Stimulated activated effector memory CD8-positive, alpha-beta T cell treated with anti-CD3 and anti-CD28 coated beads, Interleukin-12 subunit alpha, Interleukin-12 subunit beta, amount 100 ng/mL, for 72 hours (primary cell): ENCODE results near the gene SARNP.
"Not testable (repeated sequence)": the region's sequence is repeated elsewhere in the genome, so short reads cannot be mapped to it uniquely, and the experiment has no call there.

Source experiments
- ATAC-seq: fragments of 150-1000 bp; cut with Tn5 transposase; 2 replicates; pipeline ENCODE4 v1.10.0; 2021
- DNase-seq, 2 donors: peaks; one replicate each; pipeline ENCODE4 v3.0.0; 2021 to 2022; ENCODE audit warnings: low spot score in 2 of 2
- H3K27ac Mint-ChIP-seq: one replicate; pipeline ENCODE4 v1.8.0; 2022; ENCODE audit warnings: mild to moderate bottlenecking, mixed read lengths
- H3K36me3 Mint-ChIP-seq: one replicate; pipeline ENCODE4 v1.8.0; 2022; ENCODE audit warnings: mild to moderate bottlenecking, mixed read lengths
- H3K4me1 Mint-ChIP-seq: one replicate; pipeline ENCODE4 v1.8.0; 2022; ENCODE audit warnings: mixed read lengths
- H3K4me3 Mint-ChIP-seq: one replicate; pipeline ENCODE4 v1.8.0; 2022; ENCODE audit warnings: mild to moderate bottlenecking, mixed read lengths
- H3K9me3 Mint-ChIP-seq: one replicate; pipeline ENCODE4 v1.8.0; 2022; ENCODE audit warnings: mixed read lengths

The SARNP gene

GRCh38 chr12:55780685-55781084, 36.8 kb downstream of the SARNP start:
- Mint-ChIP-seq H3K27ac (peak overlapping the region; percentile 77), H3K4me3 (no peak overlapping the region), H3K9me3 (no peaks in the 10 kb centered on the region), H3K4me1 (peaks cover 5% of the 10 kb centered on the region), H3K36me3 (peaks cover 100% of the 10 kb centered on the region)
- ATAC-seq: no peak
- DNase-seq: no peak

GRCh38 chr12:55777856-55778255, 39.7 kb downstream of the SARNP start:
- ATAC-seq (no peak), DNase-seq (no peak)
- Mint-ChIP-seq H3K27ac (peak overlapping the region; percentile 60), H3K4me1 (peaks cover 16% of the 10 kb centered on the region), H3K9me3 (no peaks in the 10 kb centered on the region), H3K36me3 (peaks cover 100% of the 10 kb centered on the region), H3K4me3 (no peak overlapping the region)

GRCh38 chr12:55771736-55772135, 45.8 kb downstream of the SARNP start:
- no peak for ATAC-seq
- H3K4me1 Mint-ChIP-seq: peaks cover 22% of the 10 kb centered on the region
- DNase-seq: no peak
- peaks cover 100% of the 10 kb centered on the region for H3K36me3 Mint-ChIP-seq
- H3K4me3 Mint-ChIP-seq: no peak overlapping the region
- peak overlapping the region; percentile 65 for H3K27ac Mint-ChIP-seq
- H3K9me3 Mint-ChIP-seq: no peaks in the 10 kb centered on the region

- Mint-ChIP-seq H3K9me3 (no peaks in the 10 kb centered on the region), H3K4me1 (peaks cover 9% of the 10 kb centered on the region), H3K36me3 (peaks cover 94% of the 10 kb centered on the region), H3K27ac (no peak overlapping the region), H3K4me3 (no peak overlapping the region)
- DNase-seq (no peak), ATAC-seq (no peak)
Observed at GRCh38 chr12:55767156-55767555, 50.4 kb downstream of the SARNP start.

- Mint-ChIP-seq H3K36me3 (peaks cover 94% of the 10 kb centered on the region), H3K4me1 (peaks cover 16% of the 10 kb centered on the region), H3K9me3 (no peaks in the 10 kb centered on the region), H3K4me3 (no peak overlapping the region), H3K27ac (peak overlapping the region; percentile 50)
- DNase-seq (no peak), ATAC-seq (no peak)
Observed at GRCh38 chr12:55765736-55766290, 51.7 kb downstream of the SARNP start.

- DNase-seq: no peak
- H3K27ac Mint-ChIP-seq: no peak overlapping the region
- H3K4me3 Mint-ChIP-seq: no peak overlapping the region
- H3K4me1 Mint-ChIP-seq: peaks cover 16% of the 10 kb centered on the region
- no peaks in the 10 kb centered on the region for H3K9me3 Mint-ChIP-seq
- ATAC-seq: no peak
- H3K36me3 Mint-ChIP-seq: peaks cover 94% of the 10 kb centered on the region
Observed at GRCh38 chr12:55762646-55763045, 54.9 kb downstream of the SARNP start.

GRCh38 chr12:55760663-55761062, 56.9 kb downstream of the SARNP start:
- Mint-ChIP-seq H3K9me3 (no peaks in the 10 kb centered on the region), H3K4me1 (peaks cover 16% of the 10 kb centered on the region), H3K4me3 (peak overlapping the region; percentile 11), H3K36me3 (peaks cover 94% of the 10 kb centered on the region), H3K27ac (peak overlapping the region; percentile 91)
- DNase-seq: no peak
- peak; percentile 99 for ATAC-seq

- Mint-ChIP-seq H3K36me3 (peaks cover 96% of the 10 kb centered on the region), H3K4me1 (peaks cover 16% of the 10 kb centered on the region), H3K27ac (peak overlapping the region; percentile 82)
- not testable (repeated sequence) for DNase-seq, H3K9me3 Mint-ChIP-seq, H3K4me3 Mint-ChIP-seq, ATAC-seq
Observed at GRCh38 chr12:55758575-55758974, 58.9 kb downstream of the SARNP start.

- Mint-ChIP-seq H3K36me3 (peaks cover 99% of the 10 kb centered on the region), H3K9me3 (no peaks in the 10 kb centered on the region), H3K27ac (peak overlapping the region; percentile 82), H3K4me1 (peaks cover 16% of the 10 kb centered on the region), H3K4me3 (no peak overlapping the region)
- ATAC-seq (no peak), DNase-seq (no peak)
Observed at GRCh38 chr12:55757701-55758100, 59.8 kb downstream of the SARNP start.

GRCh38 chr12:55755246-55755645, 62.3 kb downstream of the SARNP start:
- Mint-ChIP-seq H3K9me3 (no peaks in the 10 kb centered on the region), H3K27ac (peak overlapping the region; percentile 49), H3K36me3 (peaks cover 98% of the 10 kb centered on the region), H3K4me1 (peaks cover 7% of the 10 kb centered on the region), H3K4me3 (no peak overlapping the region)
- DNase-seq: no peak
- no peak for ATAC-seq

GRCh38 chr12:55748230-55748993, 69.1 kb downstream of the SARNP start:
- no peaks in the 10 kb centered on the region for H3K9me3 Mint-ChIP-seq
- H3K4me1 Mint-ChIP-seq: peaks cover 47% of the 10 kb centered on the region
- DNase-seq (no peak), ATAC-seq (no peak)
- H3K27ac Mint-ChIP-seq: peak overlapping the region; percentile 20
- H3K36me3 Mint-ChIP-seq: peaks cover 44% of the 10 kb centered on the region
- no peak overlapping the region for H3K4me3 Mint-ChIP-seq

GRCh38 chr12:55746913-55747231, 70.7 kb downstream of the SARNP start:
- ATAC-seq: no peak
- Mint-ChIP-seq H3K4me3 (no peak overlapping the region), H3K27ac (no peak overlapping the region), H3K4me1 (peaks cover 58% of the 10 kb centered on the region), H3K9me3 (no peaks in the 10 kb centered on the region), H3K36me3 (peaks cover 28% of the 10 kb centered on the region)
- DNase-seq: no peak

- no peaks in the 10 kb centered on the region for H3K9me3 Mint-ChIP-seq
- ATAC-seq (no peak), DNase-seq (no peak)
- H3K36me3 Mint-ChIP-seq: peaks cover 25% of the 10 kb centered on the region
- peaks cover 60% of the 10 kb centered on the region for H3K4me1 Mint-ChIP-seq
- peak overlapping the region; percentile 11 for H3K27ac Mint-ChIP-seq
- no peak overlapping the region for H3K4me3 Mint-ChIP-seq
Observed at GRCh38 chr12:55746174-55746912, 71.2 kb downstream of the SARNP start.

GRCh38 chr12:55745361-55746173, 72.0 kb downstream of the SARNP start:
- no peak for DNase-seq
- Mint-ChIP-seq H3K9me3 (no peaks in the 10 kb centered on the region), H3K4me1 (peaks cover 54% of the 10 kb centered on the region), H3K4me3 (peak overlapping the region; percentile 78), H3K36me3 (peaks cover 17% of the 10 kb centered on the region), H3K27ac (peak overlapping the region; percentile 11)
- no peak for ATAC-seq

- H3K27ac Mint-ChIP-seq: peak overlapping the region; percentile 62
- no peak for DNase-seq
- H3K9me3 Mint-ChIP-seq: no peaks in the 10 kb centered on the region
- H3K36me3 Mint-ChIP-seq: peaks cover 8% of the 10 kb centered on the region
- peak overlapping the region; percentile 78 for H3K4me3 Mint-ChIP-seq
- no peak for ATAC-seq
- H3K4me1 Mint-ChIP-seq: peaks cover 53% of the 10 kb centered on the region
Observed at GRCh38 chr12:55744340-55745030, 73.0 kb downstream of the SARNP start.
